IMR-90 (cell line): ENCODE results near the gene CLASP1. TPM values are rescaled to one million over a fixed set of nuclear protein-coding genes. Genes with fewer than 3 reads are reported as not detected.

Source experiments
- ATAC-seq: fragments of 200-7000 bp; cut with Tn5 transposase; 2 replicates; pipeline ENCODE4 v1.9.1; 2020; ENCODE audit warnings: low read depth, mild to moderate bottlenecking, moderate library complexity
- BruUV-seq: library from RNA; stranded (reverse); fragments of 400-500 nt; replicated peaks from 2 replicates; lab custom pipeline; 2021; lab: Mats Ljungman, UMichigan
- CTCF ChIA-PET: fragments of 300-600 bp; formaldehyde crosslinking; extraction: SDS; loops from one replicate; lab custom pipeline; 2021; ENCODE audit warnings: antibody characterized with exemption; lab: Yijun Ruan, JAX
- POLR2A ChIA-PET: fragments of 300-600 bp; sonication (Branson Sonifier 250); formaldehyde crosslinking; loops from one replicate; lab custom pipeline; 2022; ENCODE audit warnings: antibody characterized with exemption; ENCODE audit not compliant: unreplicated experiment; lab: Charles Lee
- DNase-seq: peaks from one replicate; pipeline ENCODE4 v3.0.0; 2013
- H2AFZ ChIP-seq: replicated peaks from 2 replicates; pipeline ENCODE3; 2013; ENCODE audit warnings: low read length, mild to moderate bottlenecking; ENCODE audit not compliant: poor library complexity
- H2AK5ac ChIP-seq: 2 replicates; pipeline ENCODE4 v1.6.1; 2013; ENCODE audit warnings: low read depth, low read length, inconsistent platforms
- H2AK9ac ChIP-seq: replicated peaks from 2 replicates; pipeline ENCODE3; 2013; ENCODE audit warnings: mild to moderate bottlenecking, low read depth, low read length, moderate library complexity; ENCODE audit not compliant: poor library complexity
- H2BK120ac ChIP-seq: 2 replicates; pipeline ENCODE4 v1.6.1; 2013; ENCODE audit warnings: low read depth, low read length, inconsistent platforms
- H2BK15ac ChIP-seq: 3 replicates; pipeline ENCODE4 v1.6.1; 2013; ENCODE audit warnings: low read depth, low read length, inconsistent platforms
- H2BK20ac ChIP-seq: 2 replicates; pipeline ENCODE4 v1.6.1; 2013; ENCODE audit warnings: low read depth, mild to moderate bottlenecking, inconsistent platforms, low read length, moderate library complexity
- H2BK5ac ChIP-seq: 2 replicates; pipeline ENCODE4 v1.6.1; 2013; ENCODE audit warnings: mild to moderate bottlenecking, low read depth, low read length, inconsistent platforms; ENCODE audit not compliant: poor library complexity, severe bottlenecking
- H3K14ac ChIP-seq: replicated peaks from 2 replicates; pipeline ENCODE4 v1.6.1; 2013; ENCODE audit warnings: low read depth, low read length, inconsistent platforms
- H3K18ac ChIP-seq: 2 replicates; pipeline ENCODE4 v1.6.1; 2013; ENCODE audit warnings: low read depth, low read length, control low read depth
- H3K23ac ChIP-seq: 2 replicates; pipeline ENCODE4 v1.6.1; 2013; ENCODE audit warnings: low read depth, low read length, inconsistent platforms
- H3K27ac ChIP-seq: 2 replicates; pipeline ENCODE4 v1.5.1; 2013; ENCODE audit warnings: mild to moderate bottlenecking, control low read depth, low read length; ENCODE audit not compliant: insufficient read depth
- H3K27me3 ChIP-seq: 2 replicates; pipeline ENCODE4 v1.6.1; 2013; ENCODE audit warnings: low read length; ENCODE audit not compliant: control insufficient read depth, insufficient read depth
- H3K36me3 ChIP-seq: 2 replicates; pipeline ENCODE4 v1.6.1; 2013; ENCODE audit warnings: low read length, mixed read lengths; ENCODE audit not compliant: control insufficient read depth, insufficient read depth
- H3K4ac ChIP-seq: 2 replicates; pipeline ENCODE4 v1.6.1; 2013; ENCODE audit warnings: low read depth, low read length, inconsistent platforms
- H3K4me1 ChIP-seq: 2 replicates; pipeline ENCODE4 v1.6.1; 2013; ENCODE audit warnings: low read length, mixed read lengths; ENCODE audit not compliant: control insufficient read depth, insufficient read depth
- H3K4me2 ChIP-seq: 2 replicates; pipeline ENCODE4 v1.6.1; 2013; ENCODE audit warnings: low read depth, mild to moderate bottlenecking, control low read depth, low read length, moderate library complexity
- H3K4me3 ChIP-seq: 2 replicates; pipeline ENCODE4 v1.5.1; 2013; ENCODE audit warnings: low read depth, mild to moderate bottlenecking, control low read depth, low read length, moderate library complexity; ENCODE audit not compliant: insufficient read depth
- H3K56ac ChIP-seq: 2 replicates; pipeline ENCODE4 v1.6.1; 2013; ENCODE audit warnings: low read length, inconsistent platforms; ENCODE audit not compliant: insufficient read depth; ENCODE audit errors: extremely low read depth
- H3K79me1 ChIP-seq, 2 experiments: 2 replicates each; pipeline ENCODE4 v1.6.1; 2013; ENCODE audit warnings: low read length in 2 of 2, inconsistent platforms in 1 of 2, low read depth in 1 of 2
- H3K9ac ChIP-seq: 2 replicates; pipeline ENCODE4 v1.6.1; 2013; ENCODE audit warnings: low read depth, low read length, control low read depth
- H3K9me1 ChIP-seq: 2 replicates; pipeline ENCODE4 v1.6.1; 2013; ENCODE audit warnings: low read length, inconsistent platforms; ENCODE audit not compliant: insufficient read depth
- H3K9me3 ChIP-seq: 2 replicates; pipeline ENCODE4 v1.6.1; 2013; ENCODE audit warnings: low read length; ENCODE audit not compliant: control insufficient read depth, insufficient read depth
- H4K20me1 ChIP-seq: 2 replicates; pipeline ENCODE4 v1.6.1; 2013; ENCODE audit warnings: low read length, inconsistent platforms; ENCODE audit not compliant: insufficient read depth
- H4K5ac ChIP-seq: 2 replicates; pipeline ENCODE4 v1.6.1; 2013; ENCODE audit warnings: mild to moderate bottlenecking, low read depth, low read length, control low read depth
- H4K8ac ChIP-seq, 2 experiments: 2 replicates each; pipeline ENCODE4 v1.6.1; 2013; ENCODE audit warnings: low read depth in 2 of 2, low read length in 2 of 2, control low read depth in 1 of 2, inconsistent platforms in 1 of 2
- H4K91ac ChIP-seq: 2 replicates; pipeline ENCODE4 v1.6.1; 2013; ENCODE audit warnings: low read depth, low read length, inconsistent platforms; ENCODE audit not compliant: insufficient read depth
- BHLHE40 ChIP-seq: fragments of 150-350 bp; IDR thresholded peaks from 2 replicates; pipeline ENCODE4 v1.6.1; 2016; ENCODE audit warnings: mild to moderate bottlenecking, low read depth, low read length
- CEBPB ChIP-seq: IDR thresholded peaks from 2 replicates; pipeline ENCODE4 v1.6.1; 2012; ENCODE audit warnings: low read depth, low read length, improper control_type of control experiment
- CHD1 ChIP-seq: IDR thresholded peaks from 2 replicates; pipeline ENCODE4 v1.6.1; 2012; ENCODE audit warnings: low read depth, low read length, improper control_type of control experiment
- ELK1 ChIP-seq: fragments of 150-350 bp; IDR thresholded peaks from 2 replicates; pipeline ENCODE4 v1.6.1; 2016; ENCODE audit warnings: low read depth, mild to moderate bottlenecking, low read length, moderate library complexity, borderline replicate concordance
- FOS ChIP-seq: fragments of 150-350 bp; IDR thresholded peaks from 2 replicates; pipeline ENCODE4 v1.6.1; 2016; ENCODE audit warnings: low read depth, low read length
- MAFK ChIP-seq: IDR thresholded peaks from 2 replicates; pipeline ENCODE4 v1.6.1; 2012; ENCODE audit warnings: low read depth, low read length, improper control_type of control experiment
- MAZ ChIP-seq: IDR thresholded peaks from 2 replicates; pipeline ENCODE4 v1.6.1; 2012; ENCODE audit warnings: low read depth, mild to moderate bottlenecking, low read length, improper control_type of control experiment, moderate library complexity, borderline replicate concordance
- MXI1 ChIP-seq: IDR thresholded peaks from 2 replicates; pipeline ENCODE4 v1.6.1; 2012; ENCODE audit warnings: low read depth, mild to moderate bottlenecking, low read length, moderate library complexity, borderline replicate concordance
- NFE2L2 ChIP-seq: fragments of 150-350 bp; IDR thresholded peaks from 2 replicates; pipeline ENCODE4 v1.6.1; 2016; ENCODE audit warnings: low read depth, mild to moderate bottlenecking, low read length
- POLR2A ChIP-seq: IDR thresholded peaks from 2 replicates; pipeline ENCODE4 v1.6.1; 2012; ENCODE audit warnings: mild to moderate bottlenecking, low read depth, low read length
- RAD21 ChIP-seq: IDR thresholded peaks from 2 replicates; pipeline ENCODE4 v1.6.1; 2012; ENCODE audit warnings: low read length, improper control_type of control experiment
- RCOR1 ChIP-seq: IDR thresholded peaks from 2 replicates; pipeline ENCODE4 v1.6.1; 2012; ENCODE audit warnings: mild to moderate bottlenecking, low read length, improper control_type of control experiment; ENCODE audit not compliant: insufficient replicate concordance
- RFX5 ChIP-seq: IDR thresholded peaks from 2 replicates; pipeline ENCODE4 v1.8.0; 2012; ENCODE audit warnings: low read depth, mild to moderate bottlenecking, low read length, moderate library complexity
- SMC3 ChIP-seq: fragments of 150-350 bp; IDR thresholded peaks from 2 replicates; pipeline ENCODE4 v1.6.1; 2016; ENCODE audit warnings: low read depth, mild to moderate bottlenecking, antibody characterized with exemption, low read length, moderate library complexity
- USF2 ChIP-seq: fragments of 150-350 bp; IDR thresholded peaks from 2 replicates; pipeline ENCODE4 v1.6.1; 2017; ENCODE audit warnings: mild to moderate bottlenecking, antibody characterized with exemption, low read length, low read depth
- WGBS, 2 experiments: methylation state at CpG; one replicate each; pipeline versions ENCODE4 v1.1.5 to v1.1.7; 2013; ENCODE audit warnings: missing lambda C conversion rate in 2 of 2; ENCODE audit not compliant: insufficient read length in 1 of 2; ENCODE audit errors: extremely low coverage in 2 of 2; 5-methylcytosine and 5-hydroxymethylcytosine counted together
- dilution Hi-C: fragments of 300-500 bp; cut with HindIII; formaldehyde crosslinking; loops from one replicate; pipeline ENCODE4 v1.14.3; 2018; ENCODE audit warnings: low sequenced_read_pairs; ENCODE audit not compliant: unreplicated experiment
- in situ Hi-C: fragments of 300-500 bp; cut with MboI; formaldehyde crosslinking; loops from 3 replicates; pipeline ENCODE4 v1.14.3; 2019; ENCODE audit warnings: low sequenced_read_pairs, inconsistent platforms, mixed read lengths
- intact Hi-C: fragments of 100-400 bp; cut with micrococcal nuclease; formaldehyde crosslinking; loops from 2 replicates; pipeline ENCODE4 v1.10.0; 2022
- polyA plus RNA-seq, 3 experiments: library from polyadenylated mRNA; depleted of rRNA; stranded (reverse); fragments of >200 nt; gene quantifications; 2 replicates each; pipeline ENCODE4 v1.2.3, GENCODE V29; 2012; ENCODE audit warnings: low replicate concordance in 1 of 3
- total RNA-seq: library from RNA; depleted of rRNA; stranded (reverse); fragments of >200 nt; gene quantifications from 2 replicates; pipeline ENCODE4 v1.2.3, GENCODE V29; 2012

CLASP1 gene
- total and polyA plus RNA-seq, 2 of the 4 experiments (the other 2 are of a cell fraction), result 12.3 to 33.7 TPM

- TF ChIP-seq RFX5 (no peak), CHD1 (no peak), FOS (no peak), RCOR1 (no peak), RAD21 (no peak), MAFK (no peak), ELK1 (no peak), BHLHE40 (no peak), POLR2A (no peak), CEBPB (no peak), SMC3 (no peak), MAZ (no peak), MXI1 (no peak), NFE2L2 (no peak), USF2 (no peak)
- no peak overlapping the region for H2BK20ac ChIP-seq
- BruUV-seq, result no TSS peak
- no peak overlapping the region for H2BK5ac ChIP-seq
- H3K56ac ChIP-seq, result no peak overlapping the region
- H3K4me1 ChIP-seq, result no peaks in the 10 kb centered on the region
- no peak overlapping the region for H3K14ac ChIP-seq
- ATAC-seq, result no peak
- WGBS, 2 experiments, result no CpG with 5 or more reads among the region's 3 CpGs
- H2AK9ac ChIP-seq, result no peak overlapping the region
- no peak overlapping the region for H2AFZ ChIP-seq
- H4K8ac ChIP-seq, result no peak overlapping the region
- H3K9me3 ChIP-seq, result no peaks in the 10 kb centered on the region
- DNase-seq, result no peak
- H4K5ac ChIP-seq, result no peak overlapping the region
- no peak overlapping the region for H3K23ac ChIP-seq
- H2AK5ac ChIP-seq, result no peak overlapping the region
- dilution Hi-C loops, result no loop called here
- H3K9me1 ChIP-seq, result no peaks in the 10 kb centered on the region
- ChIA-PET CTCF (no interaction called here), POLR2A (interaction anchor here (0.6 kb wide), 1 partner anchor 1677 kb away, joined by 4 read pairs; the partner anchor contains the start of gene PTPN4)
- no peak overlapping the region for H2BK15ac ChIP-seq
- no peak overlapping the region for H3K4me2 ChIP-seq
- H3K27me3 ChIP-seq, result no peaks in the 10 kb centered on the region
- H3K27ac ChIP-seq, result no peak overlapping the region
- no peak overlapping the region for H4K91ac ChIP-seq
- intact Hi-C loops, result no loop called here
- in situ Hi-C loops, result no loop called here
- H4K20me1 ChIP-seq, result no peaks in the 10 kb centered on the region
- peaks cover 5% of the 10 kb centered on the region for H3K36me3 ChIP-seq
- H3K4ac ChIP-seq, result no peak overlapping the region
- no peak overlapping the region for H3K4me3 ChIP-seq
- no peak overlapping the region for H3K9ac ChIP-seq
- peaks cover 0 to 5% of the 10 kb centered on the region in 2 experiments; a peak in 2 of 4 replicates for H3K79me1 ChIP-seq
- no peak overlapping the region for H3K18ac ChIP-seq
- H2BK120ac ChIP-seq, result no peak overlapping the region
These were observed 212.3 kb downstream of the CLASP1 start for GRCh38 chr2:121436918-121437317.
